HEK293 (cell line): ENCODE data around the gene TLE4.

Experiments
- CTCF ChIA-PET: fragments of 350-600 bp; formaldehyde crosslinking; extraction: SDS; loops from one replicate; lab custom pipeline; 2021; ENCODE audit warnings: antibody characterized with exemption; lab: Yijun Ruan, JAX
- POLR2A ChIA-PET: fragments of 300-600 bp; formaldehyde crosslinking; extraction: SDS; loops from one replicate; lab custom pipeline; 2020; ENCODE audit warnings: antibody characterized with exemption, inconsistent platforms; lab: Yijun Ruan, JAX
- H3K27ac ChIP-seq: fragments of 200-500 bp; sonication (Bioruptor generic); 2 replicates; pipeline ENCODE4 v1.5.1; 2014; ENCODE audit warnings: low read depth, low read length, control low read depth, inconsistent platforms; ENCODE audit errors: extremely low read depth
- H3K36me3 ChIP-seq, 2 experiments: fragments of 200-500 bp in 1 of 2; sonication (Bioruptor generic) in 1 of 2; 1 replicate in 1 of 2; 2 replicates in 1 of 2; pipeline ENCODE4 v1.5.1; 2014 to 2017; ENCODE audit warnings: inconsistent platforms in 2 of 2, low read length in 2 of 2; ENCODE audit not compliant: control insufficient read depth in 2 of 2, insufficient read depth in 1 of 2
- H3K4me1 ChIP-seq: fragments of 200-500 bp; sonication (Bioruptor generic); 2 replicates; pipeline ENCODE4 v1.5.1; 2014; ENCODE audit warnings: mild to moderate bottlenecking, low read length, inconsistent platforms; ENCODE audit not compliant: control insufficient read depth, insufficient read depth
- H3K4me3 ChIP-seq: 2 replicates; pipeline ENCODE4 v1.5.1; 2011; ENCODE audit warnings: low read depth, mild to moderate bottlenecking, control low read depth, low read length, moderate library complexity
- H3K9me3 ChIP-seq: fragments of 200-500 bp; sonication (Bioruptor generic); 2 replicates; pipeline ENCODE4 v1.5.1; 2014; ENCODE audit warnings: low read depth, low read length, inconsistent platforms; ENCODE audit not compliant: control insufficient read depth, insufficient read depth
- GLI2 ChIP-seq: fragments of 450-650 bp; formaldehyde crosslinking; IDR thresholded peaks from 2 replicates; pipeline ENCODE4; 2017; ENCODE audit warnings: missing biosample characterization, missing genetic modification characterization, low read depth, borderline replicate concordance
- GLIS1 ChIP-seq: fragments of 450-650 bp; formaldehyde crosslinking; IDR thresholded peaks from 2 replicates; pipeline ENCODE4 v1.5.1; 2016; ENCODE audit warnings: missing biosample characterization, missing genetic modification characterization
- HOXD13 ChIP-seq: sonication (generic); formaldehyde crosslinking; IDR thresholded peaks from 2 replicates; pipeline ENCODE4 v1.8.0; 2022; ENCODE audit warnings: missing genetic modification reagents, borderline replicate concordance
- SP2 ChIP-seq: fragments of 450-650 bp; formaldehyde crosslinking; IDR thresholded peaks from 2 replicates; pipeline ENCODE4 v1.5.1; 2016; ENCODE audit warnings: missing biosample characterization, missing genetic modification characterization
- WT1 ChIP-seq: fragments of 450-650 bp; formaldehyde crosslinking; IDR thresholded peaks from 2 replicates; pipeline ENCODE4 v1.5.1; 2016; ENCODE audit warnings: missing biosample characterization, missing genetic modification characterization
- YY2 ChIP-seq: fragments of 450-650 bp; formaldehyde crosslinking; IDR thresholded peaks from 2 replicates; pipeline ENCODE4 v1.5.1; 2016; ENCODE audit warnings: missing biosample characterization, missing genetic modification characterization
- ZBTB48 ChIP-seq: fragments of 450-650 bp; formaldehyde crosslinking; IDR thresholded peaks from 2 replicates; pipeline ENCODE4 v1.5.1; 2016; ENCODE audit warnings: missing biosample characterization, missing genetic modification characterization
- ZNF10 ChIP-seq: fragments of 450-650 bp; formaldehyde crosslinking; IDR thresholded peaks from 2 replicates; pipeline ENCODE4 v1.5.1; 2017; ENCODE audit warnings: missing biosample characterization, missing genetic modification characterization
- ZNF114 ChIP-seq: fragments of 450-650 bp; formaldehyde crosslinking; IDR thresholded peaks from 2 replicates; pipeline ENCODE4 v1.5.0; 2017; ENCODE audit warnings: missing biosample characterization, missing genetic modification characterization
- ZNF133 ChIP-seq: fragments of 450-650 bp; formaldehyde crosslinking; IDR thresholded peaks from 2 replicates; pipeline ENCODE4 v1.5.1; 2016; ENCODE audit warnings: missing biosample characterization, missing genetic modification characterization
- ZNF366 ChIP-seq: fragments of 450-650 bp; formaldehyde crosslinking; conservative IDR thresholded peaks from 2 replicates; pipeline ENCODE4 v1.5.1; 2016; ENCODE audit warnings: missing biosample characterization, missing genetic modification characterization
- ZNF37A ChIP-seq: fragments of 450-650 bp; IDR thresholded peaks from 2 replicates; pipeline ENCODE4 v1.5.1; 2018; ENCODE audit warnings: missing biosample characterization, missing genetic modification characterization
- ZNF394 ChIP-seq: fragments of 450-650 bp; formaldehyde crosslinking; IDR thresholded peaks from 2 replicates; pipeline ENCODE4 v1.5.1; 2016; ENCODE audit warnings: missing biosample characterization, missing genetic modification characterization, mild to moderate bottlenecking, moderate library complexity, borderline replicate concordance
- ZNF423 ChIP-seq: fragments of 450-650 bp; formaldehyde crosslinking; IDR thresholded peaks from 2 replicates; pipeline ENCODE4 v1.5.1; 2016; ENCODE audit warnings: missing biosample characterization, missing genetic modification characterization
- ZNF529 ChIP-seq: fragments of 450-650 bp; formaldehyde crosslinking; IDR thresholded peaks from 2 replicates; pipeline ENCODE4 v1.5.1; 2017; ENCODE audit warnings: missing genetic modification characterization, missing biosample characterization; ENCODE audit not compliant: insufficient replicate concordance
- ZNF600 ChIP-seq: fragments of 450-650 bp; formaldehyde crosslinking; IDR thresholded peaks from 2 replicates; pipeline ENCODE4 v1.5.1; 2016; ENCODE audit warnings: missing biosample characterization, missing genetic modification characterization
- ZNF624 ChIP-seq: fragments of 450-650 bp; formaldehyde crosslinking; IDR thresholded peaks from 2 replicates; pipeline ENCODE4 v1.5.1; 2017; ENCODE audit warnings: missing biosample characterization, missing genetic modification characterization
- ZNF707 ChIP-seq: fragments of 450-650 bp; formaldehyde crosslinking; IDR thresholded peaks from 2 replicates; pipeline ENCODE4 v1.5.1; 2016; ENCODE audit warnings: missing biosample characterization, missing genetic modification characterization
- TF ChIP-seq, protein P1 (sequence below): fragments of 450-650 bp; formaldehyde crosslinking; IDR thresholded peaks from 2 replicates; pipeline ENCODE4 v1.5.1; 2016; ENCODE audit warnings: missing biosample characterization, missing genetic modification characterization
- TF ChIP-seq, protein P2 (sequence below): fragments of 450-650 bp; formaldehyde crosslinking; IDR thresholded peaks from 2 replicates; pipeline ENCODE4 v1.5.1; 2017; ENCODE audit warnings: missing biosample characterization, missing genetic modification characterization
- TF ChIP-seq, protein P3 (sequence below): fragments of 450-650 bp; formaldehyde crosslinking; IDR thresholded peaks from 2 replicates; pipeline ENCODE4 v1.5.1; 2016; ENCODE audit warnings: missing biosample characterization, missing genetic modification characterization
- TF ChIP-seq, protein P4 (sequence below): fragments of 450-650 bp; formaldehyde crosslinking; IDR thresholded peaks from 2 replicates; pipeline ENCODE4 v1.5.1; 2016; ENCODE audit warnings: missing biosample characterization, missing genetic modification characterization

Gene TLE4

DNA sequence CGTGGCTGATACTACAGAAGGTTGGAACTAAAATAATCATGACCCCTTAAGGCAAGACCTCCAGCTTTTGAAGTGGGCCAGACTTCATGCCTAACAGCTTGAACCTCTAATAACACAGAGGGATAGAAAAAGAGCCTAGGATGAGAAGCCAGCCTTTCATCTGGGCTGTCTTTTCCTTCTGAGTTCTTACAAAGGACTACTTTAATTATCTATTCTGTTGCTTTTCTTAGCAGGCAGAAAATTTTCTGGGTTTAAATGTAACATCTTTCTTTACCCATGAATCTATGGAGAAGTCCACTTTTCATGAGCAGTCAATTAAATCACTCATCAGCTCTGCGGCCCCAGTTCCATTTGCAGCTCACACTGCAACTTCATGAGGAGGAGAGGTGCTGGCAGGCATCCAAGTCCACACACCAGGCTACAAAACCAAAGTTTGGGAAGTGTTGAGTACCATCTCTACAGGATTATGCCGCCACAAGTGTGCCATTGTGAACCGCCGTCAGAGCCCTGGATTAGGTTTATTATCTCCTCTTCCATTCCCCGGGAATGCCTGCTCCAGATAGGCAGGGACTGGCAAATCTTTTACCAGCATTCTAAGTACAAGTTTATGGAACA lies 192.0 kb downstream of the TLE4 start (continued):
- TF ChIP-seq, protein P1, sequence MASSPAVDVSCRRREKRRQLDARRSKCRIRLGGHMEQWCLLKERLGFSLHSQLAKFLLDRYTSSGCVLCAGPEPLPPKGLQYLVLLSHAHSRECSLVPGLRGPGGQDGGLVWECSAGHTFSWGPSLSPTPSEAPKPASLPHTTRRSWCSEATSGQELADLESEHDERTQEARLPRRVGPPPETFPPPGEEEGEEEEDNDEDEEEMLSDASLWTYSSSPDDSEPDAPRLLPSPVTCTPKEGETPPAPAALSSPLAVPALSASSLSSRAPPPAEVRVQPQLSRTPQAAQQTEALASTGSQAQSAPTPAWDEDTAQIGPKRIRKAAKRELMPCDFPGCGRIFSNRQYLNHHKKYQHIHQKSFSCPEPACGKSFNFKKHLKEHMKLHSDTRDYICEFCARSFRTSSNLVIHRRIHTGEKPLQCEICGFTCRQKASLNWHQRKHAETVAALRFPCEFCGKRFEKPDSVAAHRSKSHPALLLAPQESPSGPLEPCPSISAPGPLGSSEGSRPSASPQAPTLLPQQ (tag by site-specific recombination), result no peak
- no peak for TF ChIP-seq HOXD13 (CRISPR knock-in tag)
- no peak for TF ChIP-seq SP2
- TF ChIP-seq YY2 (tag by site-specific recombination), result no peak
- TF ChIP-seq ZNF423 (tag by site-specific recombination), result no peak
- no peak for TF ChIP-seq ZBTB48 (tag by site-specific recombination)

DNA sequence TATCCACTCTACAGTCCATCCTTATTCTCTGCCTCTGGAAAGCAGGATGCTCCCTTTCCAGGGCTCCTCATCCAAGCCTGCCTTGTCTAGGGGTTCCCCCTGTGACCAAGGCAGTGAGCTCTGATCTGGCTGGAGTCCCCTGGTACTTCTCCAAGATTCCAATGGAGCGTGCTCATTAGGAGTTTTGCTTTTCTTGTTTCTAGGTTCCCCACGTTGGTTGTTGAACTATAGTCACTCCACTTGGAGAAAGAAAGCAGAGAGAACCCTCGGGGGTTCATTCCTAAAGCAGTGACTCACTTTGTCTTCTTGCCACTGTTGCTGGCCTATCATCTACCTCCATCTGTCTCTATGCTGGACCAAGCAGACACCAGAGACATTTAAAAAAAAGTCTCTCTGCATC lies 192.6 kb downstream of the TLE4 start:
- Histone ChIP-seq H3K27ac (no peak overlapping the region), H3K4me1 (no peaks in the 10 kb centered on the region), H3K36me3 (no peaks in the 10 kb centered on the region), H3K4me3 (no peak overlapping the region), H3K9me3 (no peaks in the 10 kb centered on the region)
- TF ChIP-seq, protein P2, sequence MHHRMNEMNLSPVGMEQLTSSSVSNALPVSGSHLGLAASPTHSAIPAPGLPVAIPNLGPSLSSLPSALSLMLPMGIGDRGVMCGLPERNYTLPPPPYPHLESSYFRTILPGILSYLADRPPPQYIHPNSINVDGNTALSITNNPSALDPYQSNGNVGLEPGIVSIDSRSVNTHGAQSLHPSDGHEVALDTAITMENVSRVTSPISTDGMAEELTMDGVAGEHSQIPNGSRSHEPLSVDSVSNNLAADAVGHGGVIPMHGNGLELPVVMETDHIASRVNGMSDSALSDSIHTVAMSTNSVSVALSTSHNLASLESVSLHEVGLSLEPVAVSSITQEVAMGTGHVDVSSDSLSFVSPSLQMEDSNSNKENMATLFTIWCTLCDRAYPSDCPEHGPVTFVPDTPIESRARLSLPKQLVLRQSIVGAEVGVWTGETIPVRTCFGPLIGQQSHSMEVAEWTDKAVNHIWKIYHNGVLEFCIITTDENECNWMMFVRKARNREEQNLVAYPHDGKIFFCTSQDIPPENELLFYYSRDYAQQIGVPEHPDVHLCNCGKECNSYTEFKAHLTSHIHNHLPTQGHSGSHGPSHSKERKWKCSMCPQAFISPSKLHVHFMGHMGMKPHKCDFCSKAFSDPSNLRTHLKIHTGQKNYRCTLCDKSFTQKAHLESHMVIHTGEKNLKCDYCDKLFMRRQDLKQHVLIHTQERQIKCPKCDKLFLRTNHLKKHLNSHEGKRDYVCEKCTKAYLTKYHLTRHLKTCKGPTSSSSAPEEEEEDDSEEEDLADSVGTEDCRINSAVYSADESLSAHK (tag by site-specific recombination), result no peak
- TF ChIP-seq YY2 (tag by site-specific recombination), result no peak
- TF ChIP-seq WT1 (tag by site-specific recombination), result no peak
- peak; percentile 51; the same call in 1 of the 2 replicates for TF ChIP-seq GLIS1 (tag by site-specific recombination)
- POLR2A ChIA-PET, result interaction anchor here (1.1 kb wide), 1 partner anchor 193 kb away, joined by 7 read pairs; the partner anchor contains the start of gene TLE4
- CTCF ChIA-PET, result interaction anchor here (1.2 kb wide), 1 partner anchor 8 kb away, joined by 5 read pairs; no protein-coding TSS in a partner anchor

DNA sequence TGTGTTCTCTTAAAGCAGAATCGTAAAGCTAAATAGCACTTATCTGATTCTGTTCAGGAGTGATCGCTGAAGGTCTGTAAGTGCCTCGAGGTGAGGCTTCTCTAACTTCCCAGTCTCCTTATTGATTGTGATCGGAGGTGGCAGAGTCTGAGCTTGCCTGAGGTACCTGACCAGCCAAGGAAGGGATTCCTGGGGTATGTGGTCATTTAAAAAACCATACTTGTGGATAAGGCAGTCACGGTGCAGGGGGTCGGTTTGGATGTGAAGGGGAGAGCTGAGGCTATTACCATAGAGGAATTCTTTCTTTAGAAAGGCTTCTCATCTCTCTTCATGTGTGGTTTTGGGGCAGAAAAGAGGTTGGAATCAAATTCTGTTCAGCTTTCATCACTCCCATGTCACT lies 193.7 kb downstream of the TLE4 start:
- Histone ChIP-seq H3K27ac (no peak overlapping the region), H3K36me3 (no peaks in the 10 kb centered on the region), H3K4me3 (no peak overlapping the region), H3K4me1 (no peaks in the 10 kb centered on the region), H3K9me3 (no peaks in the 10 kb centered on the region)
- ChIA-PET POLR2A (no interaction called here), CTCF (interaction anchor here (0.7 to 1.2 kb wide), 3 partner anchors 9 to 210 kb away, joined by 3 to 8 read pairs (median 5); no protein-coding TSS in a partner anchor)
- TF ChIP-seq ZNF37A (no peak), ZNF624 (tag by site-specific recombination) (no peak), GLI2 (no peak), ZNF600 (tag by site-specific recombination) (no peak)

DNA sequence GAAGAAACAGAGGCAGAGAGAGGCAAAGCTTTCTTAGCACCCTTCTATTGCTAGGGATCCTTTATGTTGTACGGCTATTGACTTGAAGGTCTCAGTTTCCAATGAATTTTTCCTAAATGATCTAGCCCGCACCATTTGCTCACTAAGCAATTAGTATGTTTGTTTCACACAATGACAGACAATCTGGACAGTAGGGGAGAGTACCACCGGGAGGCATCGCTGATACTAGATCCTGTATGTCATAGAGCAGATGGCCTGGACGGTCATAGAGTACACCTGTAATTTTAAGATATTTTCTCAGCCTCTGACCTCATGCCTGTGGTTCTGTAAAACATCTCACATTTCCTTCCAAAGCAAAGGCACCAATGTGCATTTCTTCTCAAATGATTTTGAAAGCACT lies 194.3 kb downstream of the TLE4 start:
- no peaks in the 10 kb centered on the region for H3K36me3 ChIP-seq
- POLR2A ChIA-PET, result no interaction called here
- H3K4me3 ChIP-seq, result no peak overlapping the region
- no peaks in the 10 kb centered on the region for H3K9me3 ChIP-seq
- no peak overlapping the region for H3K27ac ChIP-seq
- CTCF ChIA-PET, result interaction anchor here (0.6 to 1.1 kb wide), 4 partner anchors 12 to 348 kb away, joined by 3 to 8 read pairs (median 3); no protein-coding TSS in a partner anchor
- no peaks in the 10 kb centered on the region for H3K4me1 ChIP-seq
- no peak for TF ChIP-seq ZNF707 (tag by site-specific recombination)
- no peak for TF ChIP-seq ZNF10 (tag by site-specific recombination)
- TF ChIP-seq ZNF114 (tag by site-specific recombination), result no peak
- TF ChIP-seq, protein P3, sequence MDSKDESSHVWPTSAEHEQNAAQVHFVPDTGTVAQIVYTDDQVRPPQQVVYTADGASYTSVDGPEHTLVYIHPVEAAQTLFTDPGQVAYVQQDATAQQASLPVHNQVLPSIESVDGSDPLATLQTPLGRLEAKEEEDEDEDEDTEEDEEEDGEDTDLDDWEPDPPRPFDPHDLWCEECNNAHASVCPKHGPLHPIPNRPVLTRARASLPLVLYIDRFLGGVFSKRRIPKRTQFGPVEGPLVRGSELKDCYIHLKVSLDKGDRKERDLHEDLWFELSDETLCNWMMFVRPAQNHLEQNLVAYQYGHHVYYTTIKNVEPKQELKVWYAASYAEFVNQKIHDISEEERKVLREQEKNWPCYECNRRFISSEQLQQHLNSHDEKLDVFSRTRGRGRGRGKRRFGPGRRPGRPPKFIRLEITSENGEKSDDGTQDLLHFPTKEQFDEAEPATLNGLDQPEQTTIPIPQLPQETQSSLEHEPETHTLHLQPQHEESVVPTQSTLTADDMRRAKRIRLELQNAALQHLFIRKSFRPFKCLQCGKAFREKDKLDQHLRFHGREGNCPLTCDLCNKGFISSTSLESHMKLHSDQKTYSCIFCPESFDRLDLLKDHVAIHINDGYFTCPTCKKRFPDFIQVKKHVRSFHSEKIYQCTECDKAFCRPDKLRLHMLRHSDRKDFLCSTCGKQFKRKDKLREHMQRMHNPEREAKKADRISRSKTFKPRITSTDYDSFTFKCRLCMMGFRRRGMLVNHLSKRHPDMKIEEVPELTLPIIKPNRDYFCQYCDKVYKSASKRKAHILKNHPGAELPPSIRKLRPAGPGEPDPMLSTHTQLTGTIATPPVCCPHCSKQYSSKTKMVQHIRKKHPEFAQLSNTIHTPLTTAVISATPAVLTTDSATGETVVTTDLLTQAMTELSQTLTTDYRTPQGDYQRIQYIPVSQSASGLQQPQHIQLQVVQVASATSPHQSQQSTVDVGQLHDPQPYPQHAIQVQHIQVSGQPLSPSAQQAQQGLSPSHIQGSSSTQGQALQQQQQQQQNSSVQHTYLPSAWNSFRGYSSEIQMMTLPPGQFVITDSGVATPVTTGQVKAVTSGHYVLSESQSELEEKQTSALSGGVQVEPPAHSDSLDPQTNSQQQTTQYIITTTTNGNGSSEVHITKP, result no peak
- no peak for TF ChIP-seq ZNF366 (tag by site-specific recombination)
- TF ChIP-seq ZNF133 (tag by site-specific recombination), result no peak
- TF ChIP-seq ZNF394 (tag by site-specific recombination), result no peak
- TF ChIP-seq, protein P4, sequence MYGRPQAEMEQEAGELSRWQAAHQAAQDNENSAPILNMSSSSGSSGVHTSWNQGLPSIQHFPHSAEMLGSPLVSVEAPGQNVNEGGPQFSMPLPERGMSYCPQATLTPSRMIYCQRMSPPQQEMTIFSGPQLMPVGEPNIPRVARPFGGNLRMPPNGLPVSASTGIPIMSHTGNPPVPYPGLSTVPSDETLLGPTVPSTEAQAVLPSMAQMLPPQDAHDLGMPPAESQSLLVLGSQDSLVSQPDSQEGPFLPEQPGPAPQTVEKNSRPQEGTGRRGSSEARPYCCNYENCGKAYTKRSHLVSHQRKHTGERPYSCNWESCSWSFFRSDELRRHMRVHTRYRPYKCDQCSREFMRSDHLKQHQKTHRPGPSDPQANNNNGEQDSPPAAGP (tag by site-specific recombination), result no peak
- no peak for TF ChIP-seq ZNF529
